SK-N-MC (cell line): ENCODE measurements around the gene TPX2.

Source experiments
- EZH2 ChIP-seq: fragments of 200-600 bp; sonication (generic); IDR thresholded peaks from one replicate; pipeline ENCODE4 v1.6.1; 2017; ENCODE audit warnings: antibody characterized with exemption
- POLR2AphosphoS5 ChIP-seq: IDR thresholded peaks from 2 replicates; pipeline ENCODE4 v1.6.1; 2012; ENCODE audit warnings: mild to moderate bottlenecking, low read depth, low read length, borderline replicate concordance

GRCh38 chr20:31818376-31818908 lies 79.4 kb downstream of the TPX2 start:
- TF ChIP-seq POLR2AphosphoS5 (no peak), EZH2 (no peak)
